Stimulated activated CD4-positive, alpha-beta T cell treated with anti-CD3 and anti-CD28 coated beads, Interleukin-12 subunit alpha, Interleukin-12 subunit beta, amount 100 ng/mL, for 48 hours (primary cell): ENCODE results near the gene LMO2.
"Not testable (repeated sequence)": the region's sequence is repeated elsewhere in the genome, so short reads cannot be mapped to it uniquely, and the experiment has no call there.

Experiments
- DNase-seq, 3 donors: peaks; one replicate each; pipeline ENCODE4 v3.0.0-alpha.2; 2020; ENCODE audit warnings: low read depth in 2 of 3, low spot score in 1 of 3

LMO2 gene

GRCh38 chr11:33863418-33864172 is 28.3 kb downstream of the LMO2 start:
- DNase-seq = no peak

- no peak for DNase-seq
These were observed 29.8 kb downstream of the LMO2 start for GRCh38 chr11:33861941-33862589.

GRCh38 chr11:33861386-33861785 is 30.5 kb downstream of the LMO2 start:
- DNase-seq = no peak

GRCh38 chr11:33860926-33861325 is 30.9 kb downstream of the LMO2 start:
- no peak for DNase-seq

- DNase-seq = no peak
These were observed 32.6 kb downstream of the LMO2 start for GRCh38 chr11:33859306-33859705.

- peak; percentile 54 to 67 (median 64) for DNase-seq
These were observed 33.9 kb downstream of the LMO2 start for GRCh38 chr11:33857933-33858371.

GRCh38 chr11:33855500-33855899 is 36.4 kb downstream of the LMO2 start:
- DNase-seq = no peak

- DNase-seq = no peak
These were observed 43.0 kb downstream of the LMO2 start for GRCh38 chr11:33848717-33849390.

- DNase-seq = no peak
These were observed 44.6 kb downstream of the LMO2 start for GRCh38 chr11:33847251-33847650.

GRCh38 chr11:33844236-33844635 is 47.6 kb downstream of the LMO2 start:
- no peak for DNase-seq

- no peak for DNase-seq
These were observed 48.9 kb downstream of the LMO2 start for GRCh38 chr11:33843018-33843417.

- no peak for DNase-seq
These were observed 49.5 kb downstream of the LMO2 start for GRCh38 chr11:33842236-33842915.

- DNase-seq = not testable (repeated sequence)
These were observed 53.6 kb downstream of the LMO2 start for GRCh38 chr11:33838234-33838633.

- DNase-seq = not testable (repeated sequence)
These were observed 54.5 kb downstream of the LMO2 start for GRCh38 chr11:33837334-33837733.

GRCh38 chr11:33835143-33835878 is 56.6 kb downstream of the LMO2 start:
- no peak for DNase-seq

- DNase-seq = no peak
These were observed 59.2 kb downstream of the LMO2 start for GRCh38 chr11:33832676-33833075.

GRCh38 chr11:33830903-33831648 is 60.8 kb downstream of the LMO2 start:
- DNase-seq = no peak

- peak; percentile 34 to 65 (median 49) for DNase-seq
These were observed 62.3 kb downstream of the LMO2 start for GRCh38 chr11:33829430-33830141.

GRCh38 chr11:33828604-33829429 is 63.1 kb downstream of the LMO2 start:
- DNase-seq = no peak
